H1 (cell line): Measurements from ENCODE around the gene FCHO1. TPM values are rescaled to one million over a fixed set of nuclear protein-coding genes. Genes with fewer than 3 reads are reported as not detected.

ENCODE experiments used
- CTCF ChIA-PET: fragments of 300-600 bp; sonication (Branson Sonifier 250); formaldehyde crosslinking; loops from one replicate; lab custom pipeline; 2021; ENCODE audit not compliant: partially characterized antibody; lab: Charles Lee
- POLR2A ChIA-PET: fragments of 300-600 bp; sonication (Branson Sonifier 250); formaldehyde crosslinking; loops from one replicate; lab custom pipeline; 2021; ENCODE audit warnings: inconsistent platforms; ENCODE audit not compliant: partially characterized antibody; lab: Charles Lee
- DNase-seq, 2 experiments: peaks; one replicate each; pipeline versions ENCODE4 v3.0.0 to v3.0.0-alpha.2; 2010 to 2022; ENCODE audit warnings: low spot score in 2 of 2, low read depth in 1 of 2, mixed read lengths in 1 of 2
- FAIRE-seq: peaks from 2 replicates; lab custom pipeline; 2011; peaks lifted over from hg19 to GRCh38; lab: Jason Lieb, UNC
- H2AFZ ChIP-seq: 2 replicates; pipeline ENCODE4 v1.8.1; 2012; ENCODE audit warnings: low read length, inconsistent platforms
- H2AK5ac ChIP-seq: 2 replicates; pipeline ENCODE4 v1.6.1; 2013; ENCODE audit warnings: low read depth, low read length
- H2BK120ac ChIP-seq: replicated peaks from 2 replicates; pipeline ENCODE3; 2013; ENCODE audit warnings: low read depth, low read length, inconsistent platforms
- H2BK12ac ChIP-seq: 2 replicates; pipeline ENCODE4 v1.6.1; 2013; ENCODE audit warnings: low read depth, low read length
- H2BK15ac ChIP-seq: 2 replicates; pipeline ENCODE4 v1.6.1; 2013; ENCODE audit warnings: low read length
- H2BK20ac ChIP-seq: 2 replicates; pipeline ENCODE4 v1.6.1; 2013; ENCODE audit warnings: low read length
- H2BK5ac ChIP-seq: 2 replicates; pipeline ENCODE4 v1.6.1; 2013; ENCODE audit warnings: low read depth, low read length
- H3K14ac ChIP-seq: 2 replicates; pipeline ENCODE4 v1.6.1; 2013; ENCODE audit warnings: inconsistent platforms; ENCODE audit not compliant: insufficient read length
- H3K18ac ChIP-seq: 2 replicates; pipeline ENCODE4 v1.6.1; 2013; ENCODE audit warnings: low read length; ENCODE audit errors: extremely low read depth
- H3K23ac ChIP-seq: 2 replicates; pipeline ENCODE4 v1.6.1; 2013; ENCODE audit warnings: inconsistent platforms; ENCODE audit not compliant: insufficient read length
- H3K23me2 ChIP-seq: 2 replicates; pipeline ENCODE4 v1.6.1; 2013; ENCODE audit warnings: low read depth, low read length
- H3K27ac ChIP-seq: 2 replicates; pipeline ENCODE4 v1.6.1; 2011; ENCODE audit warnings: low read depth, low read length, inconsistent platforms
- H3K27me3 ChIP-seq, 4 experiments: replicated peaks in 1 of 4; 1 replicate in 1 of 4; 2 replicates in 3 of 4; pipeline versions ENCODE4 v1.6.1 to v1.8.1; 2011 to 2013; ENCODE audit warnings: low read length in 3 of 4, mild to moderate bottlenecking in 3 of 4, inconsistent platforms in 2 of 4, mixed read lengths in 2 of 4, moderate library complexity in 1 of 4; ENCODE audit not compliant: control insufficient read depth in 3 of 4, insufficient read depth in 3 of 4; ENCODE audit errors: extremely low read depth in 1 of 4
- H3K36me3 ChIP-seq, 4 experiments: 2 replicates each; pipeline versions ENCODE4 v1.6.1 to v1.8.1; 2011 to 2013; ENCODE audit warnings: mild to moderate bottlenecking in 4 of 4, low read length in 3 of 4, moderate library complexity in 2 of 4, control low read depth in 1 of 4, inconsistent platforms in 1 of 4; ENCODE audit not compliant: insufficient read depth in 4 of 4, control insufficient read depth in 2 of 4
- H3K4ac ChIP-seq: replicated peaks from 2 replicates; pipeline ENCODE3; 2013; ENCODE audit warnings: low read length, low read depth, mixed read lengths, inconsistent platforms; ENCODE audit not compliant: insufficient read length
- H3K4me1 ChIP-seq, 4 experiments: replicated peaks in 1 of 4; 1 replicate in 1 of 4; 2 replicates in 3 of 4; pipeline versions ENCODE4 v1.6.1 to v1.8.1; 2011 to 2013; ENCODE audit warnings: low read length in 3 of 4, inconsistent platforms in 2 of 4, mixed read lengths in 1 of 4; ENCODE audit not compliant: insufficient read depth in 4 of 4, control insufficient read depth in 3 of 4
- H3K4me2 ChIP-seq, 2 experiments: 2 replicates each; pipeline versions ENCODE4 v1.6.1 to v1.8.1; 2011 to 2013; ENCODE audit warnings: low read depth in 2 of 2, low read length in 2 of 2, control low read depth in 1 of 2, inconsistent platforms in 1 of 2, mild to moderate bottlenecking in 1 of 2; ENCODE audit not compliant: insufficient read depth in 1 of 2
- H3K4me3 ChIP-seq, 4 experiments: fragments of 200-600, 300-600 bp in 1 of 4; sonication (generic), shearing (Covaris generic), sonication (Bioruptor Twin) in 1 of 4; 2 replicates each; pipeline versions ENCODE4 v1.5.1 to v1.8.1; 2011 to 2016; ENCODE audit warnings: low read length in 4 of 4, low read depth in 3 of 4, control low read depth in 2 of 4, inconsistent platforms in 2 of 4, mild to moderate bottlenecking in 2 of 4, mixed read lengths in 1 of 4, moderate library complexity in 1 of 4; ENCODE audit not compliant: insufficient read depth in 2 of 4; ENCODE audit errors: extremely low read depth in 1 of 4
- H3K56ac ChIP-seq: replicated peaks from 2 replicates; pipeline ENCODE3; 2013; ENCODE audit warnings: low read depth, mild to moderate bottlenecking, mixed read lengths, low read length, inconsistent platforms; ENCODE audit not compliant: insufficient read length
- H3K79me1 ChIP-seq: 2 replicates; pipeline ENCODE4 v1.6.1; 2013; ENCODE audit warnings: low read depth, low read length, control low read depth
- H3K79me2 ChIP-seq, 2 experiments: 2 replicates each; pipeline versions ENCODE4 v1.6.1 to v1.8.1; 2012 to 2013; ENCODE audit warnings: low read length in 2 of 2, mild to moderate bottlenecking in 2 of 2, inconsistent platforms in 1 of 2; ENCODE audit not compliant: insufficient read depth in 2 of 2, control insufficient read depth in 1 of 2
- H3K9ac ChIP-seq, 4 experiments: replicated peaks in 1 of 4; 1 replicate in 1 of 4; 2 replicates in 3 of 4; pipeline versions ENCODE4 v1.6.1 to v1.8.1; 2011 to 2013; ENCODE audit warnings: low read depth in 3 of 4, low read length in 3 of 4, control low read depth in 2 of 4, mild to moderate bottlenecking in 2 of 4, moderate library complexity in 2 of 4, inconsistent platforms in 1 of 4; ENCODE audit errors: extremely low read depth in 1 of 4
- H3K9me3 ChIP-seq, 2 experiments: 2 replicates each; pipeline versions ENCODE4 v1.6.1 to v1.8.1; 2012 to 2013; ENCODE audit warnings: mild to moderate bottlenecking in 2 of 2, moderate library complexity in 2 of 2, control low read depth in 1 of 2, inconsistent platforms in 1 of 2, low read depth in 1 of 2, low read length in 1 of 2, mixed read lengths in 1 of 2; ENCODE audit not compliant: insufficient read depth in 2 of 2
- H4K20me1 ChIP-seq, 2 experiments: replicated peaks in 1 of 2; 2 replicates each; pipeline versions ENCODE3 to v1.8.1; 2011 to 2013; ENCODE audit warnings: inconsistent platforms in 2 of 2, low read length in 2 of 2, mild to moderate bottlenecking in 1 of 2; ENCODE audit not compliant: insufficient read depth in 2 of 2, control insufficient read depth in 1 of 2
- H4K5ac ChIP-seq: 2 replicates; pipeline ENCODE4 v1.6.1; 2013; ENCODE audit warnings: low read length, low read depth, mixed read lengths, inconsistent platforms; ENCODE audit not compliant: insufficient read length
- H4K8ac ChIP-seq: 2 replicates; pipeline ENCODE4 v1.8.0; 2013; ENCODE audit warnings: mild to moderate bottlenecking, moderate library complexity, low read length, inconsistent platforms; ENCODE audit not compliant: insufficient read depth; ENCODE audit errors: extremely low read depth
- H4K91ac ChIP-seq: replicated peaks from 2 replicates; pipeline ENCODE3; 2013; ENCODE audit warnings: low read length, mixed read lengths, inconsistent platforms; ENCODE audit not compliant: insufficient read length
- CBX5 ChIP-seq: fragments of 300-800, 300-1000 bp; sonication (generic); IDR thresholded peaks from 2 replicates; pipeline ENCODE4 v1.7.1; 2016; ENCODE audit warnings: antibody characterized with exemption, low read length, low read depth
- WGBS, 2 experiments: shearing (Covaris generic) in 1 of 2; methylation state at CpG; one replicate each; pipeline versions ENCODE4 v1.1.6 to v1.1.7; 2013 to 2015; ENCODE audit warnings: low lambda C conversion rate in 2 of 2, mixed read lengths in 2 of 2, inconsistent platforms in 1 of 2, low coverage in 1 of 2, missing lambda C conversion rate in 1 of 2; ENCODE audit not compliant: insufficient replicate concordance in 2 of 2, insufficient coverage in 1 of 2, insufficient read length in 1 of 2; ENCODE audit errors: extremely low coverage in 1 of 2, missing lambda C conversion rate in 1 of 2; 5-methylcytosine and 5-hydroxymethylcytosine counted together
- polyA plus RNA-seq, 7 experiments: library from polyadenylated mRNA; depleted of rRNA in 3 of 7; stranded (reverse) in 5 of 7; unstranded in 2 of 7; fragments of >200 nt in 5 of 7; fragments of 200-250 nt in 2 of 7; gene quantifications; 1 replicate in 5 of 7; 2 replicates in 1 of 7; 4 replicates in 1 of 7; pipeline versions ENCODE4 v1.2.1 to v1.2.3, GENCODE V29; 2011 to 2013; ENCODE audit warnings: missing spikeins in 2 of 7, mixed read lengths in 2 of 7
- total RNA-seq: library from RNA; stranded (reverse); fragmentation: NEBNext Ultra II Directional; extraction: Animal tissue kit (Norgen Biotek cat#: 25700); gene quantifications from 2 replicates; pipeline ENCODE4 v1.2.1, GENCODE V29; 2021

The FCHO1 gene
- total and polyA plus RNA-seq, 2 of the 8 experiments (the other 6 are each of a cell fraction or from before 2014, with no cell fraction given) = 13.0 to 25.9 TPM

GRCh38 chr19:17775991-17776803 is 24.9 kb downstream of the FCHO1 start:
- H2BK20ac ChIP-seq = no peak overlapping the region
- peaks cover 9% of the 10 kb centered on the region for H3K79me1 ChIP-seq
- H3K9ac ChIP-seq = no peak overlapping the region
- peak overlapping the region; percentile 40; the same call in 1 of the 2 replicates for H2BK15ac ChIP-seq
- no peak overlapping the region for H4K91ac ChIP-seq
- H4K20me1 ChIP-seq = peaks cover 0 to 2% of the 10 kb centered on the region in 2 experiments
- H3K23me2 ChIP-seq = peaks cover 9% of the 10 kb centered on the region
- H3K4me3 ChIP-seq = no peak overlapping the region
- H3K27ac ChIP-seq = no peak overlapping the region
- no peak overlapping the region for H3K56ac ChIP-seq
- H4K5ac ChIP-seq = no peak overlapping the region
- H3K18ac ChIP-seq = no peak overlapping the region
- ChIA-PET CTCF (interaction anchor here (0.5 to 4.4 kb wide), 18 partner anchors 8 to 491 kb away, joined by 3 to 38 read pairs (median 4); partner anchors contain the start of gene UNC13A), POLR2A (no interaction called here)
- no peak overlapping the region for H3K4me2 ChIP-seq
- H2BK5ac ChIP-seq = no peak overlapping the region
- no peak overlapping the region for H2AFZ ChIP-seq
- no peak overlapping the region for H2BK12ac ChIP-seq
- DNase-seq = no peak
- H4K8ac ChIP-seq = no peak overlapping the region
- no peak overlapping the region for H3K23ac ChIP-seq
- no peak overlapping the region for H3K4ac ChIP-seq
- peaks cover 0 to 9% (median 6%) of the 10 kb centered on the region in 4 experiments; a peak in 5 of 7 replicates for H3K4me1 ChIP-seq
- H3K14ac ChIP-seq = no peak overlapping the region
- WGBS, 2 experiments = 87% methylated on average over 27 of the region's 27 CpGs; no CpG with 5 or more reads in 1 of the 2 experiments
- H3K36me3 ChIP-seq = no peaks in the 10 kb centered on the region
- no peaks in the 10 kb centered on the region for H3K79me2 ChIP-seq
- no peak overlapping the region for H2BK120ac ChIP-seq
- no peak overlapping the region for H2AK5ac ChIP-seq
- no peak for TF ChIP-seq CBX5
- no peaks in the 10 kb centered on the region for H3K27me3 ChIP-seq
- no peaks in the 10 kb centered on the region for H3K9me3 ChIP-seq
- no peak for FAIRE-seq
